Mononuclear cell (primary cell): ENCODE results near the gene SCFD2. TPM values are rescaled to one million over a fixed set of nuclear protein-coding genes. Genes with fewer than 3 reads are reported as not detected.

ENCODE experiments used
- H3K27me3 ChIP-seq: 2 replicates; pipeline ENCODE4 v1.6.0; 2011; ENCODE audit warnings: low read length, control low read depth; ENCODE audit not compliant: insufficient read depth
- H3K4me1 ChIP-seq: 2 replicates; pipeline ENCODE4 v1.5.1; 2011; ENCODE audit warnings: mild to moderate bottlenecking, low read length, control low read depth; ENCODE audit not compliant: insufficient read depth
- H3K4me3 ChIP-seq: 2 replicates; pipeline ENCODE4 v1.5.1; 2011; ENCODE audit warnings: mild to moderate bottlenecking, low read length, moderate library complexity
- H3K9me3 ChIP-seq: 2 replicates; pipeline ENCODE4 v1.5.1; 2011; ENCODE audit warnings: low read depth, mild to moderate bottlenecking, control low read depth, low read length
- total RNA-seq: library from RNA; depleted of rRNA; stranded (reverse); fragments of >200 nt; gene quantifications from one replicate; pipeline ENCODE4 v1.2.3, GENCODE V29; 2012

SCFD2 gene
- total RNA-seq, 1 donor = 20.6 TPM

DNA sequence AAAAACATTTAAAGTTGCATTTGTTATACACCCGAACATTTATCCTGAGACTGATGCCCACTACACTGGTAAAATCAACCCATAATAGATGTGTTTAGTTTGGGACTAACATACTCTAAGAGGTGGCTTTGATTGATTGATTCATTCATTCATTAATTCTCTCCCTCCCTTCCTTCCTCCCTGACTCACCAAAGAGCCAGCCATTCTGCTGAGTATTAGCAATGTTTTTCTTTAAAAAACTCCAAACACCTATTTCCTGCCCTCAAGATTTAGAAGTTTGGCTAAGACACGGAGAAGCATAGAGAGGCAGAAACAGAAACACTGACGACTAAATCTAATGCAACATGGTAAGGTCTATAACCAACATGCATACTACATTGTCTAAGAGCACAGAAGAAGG lies 414.8 kb downstream of the SCFD2 start:
- H3K27me3 ChIP-seq = no peaks in the 10 kb centered on the region
- H3K4me1 ChIP-seq = no peaks in the 10 kb centered on the region
- no peaks in the 10 kb centered on the region for H3K9me3 ChIP-seq
- H3K4me3 ChIP-seq = no peak overlapping the region

DNA sequence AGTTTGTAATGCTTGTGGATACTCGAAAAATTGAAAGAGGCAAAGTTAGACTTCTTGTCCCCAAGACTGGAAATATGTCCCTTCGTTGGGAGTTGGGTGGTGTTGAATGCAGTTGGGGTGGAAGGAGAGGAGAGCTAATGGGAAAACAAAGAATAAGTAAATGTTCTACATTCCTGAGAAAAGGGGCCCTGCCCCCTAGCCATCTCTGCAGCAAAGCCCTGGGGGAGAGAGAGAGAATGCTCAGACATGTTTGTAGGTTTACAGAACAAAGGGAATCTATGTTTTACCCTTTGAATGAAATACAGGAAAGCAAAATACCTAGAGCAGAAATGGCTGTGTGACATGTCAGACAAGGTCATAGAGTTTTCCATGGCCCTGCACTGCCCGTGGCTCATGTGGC lies 415.6 kb downstream of the SCFD2 start:
- Histone ChIP-seq H3K4me3 (no peak overlapping the region), H3K4me1 (no peaks in the 10 kb centered on the region), H3K27me3 (no peaks in the 10 kb centered on the region), H3K9me3 (no peaks in the 10 kb centered on the region)

- no peaks in the 10 kb centered on the region for H3K27me3 ChIP-seq
- no peak overlapping the region for H3K4me3 ChIP-seq
- H3K4me1 ChIP-seq = no peaks in the 10 kb centered on the region
- H3K9me3 ChIP-seq = no peaks in the 10 kb centered on the region
Measured at GRCh38 chr4:52949336-52949735, 416.5 kb downstream of the SCFD2 start.

DNA sequence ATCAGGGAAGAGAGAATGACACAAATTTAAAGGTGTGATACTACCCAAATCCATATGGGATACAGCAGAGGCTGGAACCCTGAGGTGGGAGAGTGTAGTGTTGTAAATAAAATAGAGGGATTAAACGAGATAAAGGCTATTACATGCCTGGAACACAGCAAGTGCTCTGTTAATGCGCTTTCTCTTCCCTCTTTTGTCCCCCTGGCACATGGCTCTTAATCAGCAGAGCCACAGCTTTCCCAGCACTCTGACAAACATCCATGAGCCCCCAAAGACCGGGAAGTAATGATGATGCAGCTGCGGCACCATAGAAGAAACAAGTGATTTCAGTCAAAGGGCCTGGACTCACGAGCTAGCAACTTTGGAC lies 417.8 kb downstream of the SCFD2 start:
- Histone ChIP-seq H3K4me1 (no peaks in the 10 kb centered on the region), H3K9me3 (no peaks in the 10 kb centered on the region), H3K4me3 (no peak overlapping the region), H3K27me3 (no peaks in the 10 kb centered on the region)

- Histone ChIP-seq H3K27me3 (no peaks in the 10 kb centered on the region), H3K4me1 (no peaks in the 10 kb centered on the region), H3K4me3 (no peak overlapping the region), H3K9me3 (no peaks in the 10 kb centered on the region)
Measured at GRCh38 chr4:52947401-52948056, 418.3 kb downstream of the SCFD2 start.

- Histone ChIP-seq H3K27me3 (no peaks in the 10 kb centered on the region), H3K4me3 (no peak overlapping the region), H3K9me3 (no peaks in the 10 kb centered on the region), H3K4me1 (no peaks in the 10 kb centered on the region)
Measured at GRCh38 chr4:52946855-52947254, 419.0 kb downstream of the SCFD2 start.

GRCh38 chr4:52945982-52946381 lies 419.9 kb downstream of the SCFD2 start:
- no peaks in the 10 kb centered on the region for H3K9me3 ChIP-seq
- no peaks in the 10 kb centered on the region for H3K4me1 ChIP-seq
- H3K27me3 ChIP-seq = no peaks in the 10 kb centered on the region
- H3K4me3 ChIP-seq = no peak overlapping the region

DNA sequence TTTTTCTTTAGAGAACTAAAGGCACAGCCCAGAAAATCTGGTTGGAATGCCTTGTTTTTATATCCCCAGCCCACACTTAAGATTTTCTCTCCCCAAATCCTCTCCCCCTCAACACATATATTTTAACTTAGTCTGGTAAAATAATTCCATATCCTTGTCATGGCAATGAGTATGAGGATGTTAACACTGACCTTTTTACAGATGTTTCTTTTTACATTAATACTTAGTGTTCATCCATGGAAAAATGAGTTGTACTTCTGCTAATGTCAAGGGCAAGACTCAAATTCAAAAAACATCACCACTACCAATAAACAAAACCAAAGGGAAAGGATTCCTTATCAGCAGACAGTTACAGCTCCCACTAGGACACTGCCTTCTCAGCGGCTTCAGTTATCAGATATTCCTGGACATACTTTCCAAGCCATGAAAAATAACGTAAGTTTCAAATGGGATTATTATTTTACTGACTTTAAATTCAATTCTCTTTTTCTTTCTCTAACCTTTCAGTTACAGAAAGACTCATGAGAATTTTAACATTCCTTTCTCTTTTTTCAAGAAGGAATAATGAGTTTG lies 420.4 kb downstream of the SCFD2 start:
- H3K4me3 ChIP-seq = no peak overlapping the region
- no peaks in the 10 kb centered on the region for H3K27me3 ChIP-seq
- H3K4me1 ChIP-seq = no peaks in the 10 kb centered on the region
- no peaks in the 10 kb centered on the region for H3K9me3 ChIP-seq

DNA sequence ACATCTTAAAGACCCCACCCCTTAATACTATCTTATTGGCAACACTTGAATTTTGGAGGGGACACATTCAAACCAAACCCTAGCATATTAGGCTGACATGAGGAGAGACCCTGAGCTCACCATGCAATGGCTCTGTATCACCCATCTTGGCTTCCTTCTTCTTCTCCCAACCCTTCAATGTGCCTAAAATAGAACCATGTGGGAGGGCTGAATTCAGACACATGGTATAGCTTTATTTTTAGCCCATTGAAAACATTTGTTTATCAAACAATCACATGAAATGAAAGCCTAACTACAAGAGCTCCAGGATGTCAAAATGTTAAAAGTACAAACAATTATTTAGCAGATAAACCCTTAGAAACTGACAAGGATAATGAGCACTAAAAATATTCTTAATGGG lies 422.2 kb downstream of the SCFD2 start:
- Histone ChIP-seq H3K4me1 (no peaks in the 10 kb centered on the region), H3K27me3 (no peaks in the 10 kb centered on the region), H3K9me3 (no peaks in the 10 kb centered on the region), H3K4me3 (no peak overlapping the region)

DNA sequence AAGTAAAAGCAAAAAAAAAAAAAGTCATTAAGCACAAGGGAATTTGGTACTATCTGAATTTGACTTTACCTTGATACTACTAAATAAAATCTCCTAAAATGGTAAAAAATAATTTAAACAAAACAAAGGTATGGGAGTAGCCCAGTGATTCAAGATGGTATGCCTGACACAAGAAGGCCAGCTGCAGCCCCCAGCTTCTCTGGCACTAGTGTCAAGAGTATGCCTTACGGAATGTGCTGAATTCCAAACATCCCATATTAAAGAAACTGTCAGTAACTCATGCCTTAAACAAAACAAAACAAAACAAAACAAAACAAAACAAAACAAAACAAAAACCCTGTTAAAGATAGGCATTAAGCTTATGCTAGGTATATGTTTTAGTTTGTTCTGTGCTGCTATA lies 422.9 kb downstream of the SCFD2 start:
- H3K27me3 ChIP-seq = no peaks in the 10 kb centered on the region
- H3K4me3 ChIP-seq = no peak overlapping the region
- H3K4me1 ChIP-seq = no peaks in the 10 kb centered on the region
- no peaks in the 10 kb centered on the region for H3K9me3 ChIP-seq

DNA sequence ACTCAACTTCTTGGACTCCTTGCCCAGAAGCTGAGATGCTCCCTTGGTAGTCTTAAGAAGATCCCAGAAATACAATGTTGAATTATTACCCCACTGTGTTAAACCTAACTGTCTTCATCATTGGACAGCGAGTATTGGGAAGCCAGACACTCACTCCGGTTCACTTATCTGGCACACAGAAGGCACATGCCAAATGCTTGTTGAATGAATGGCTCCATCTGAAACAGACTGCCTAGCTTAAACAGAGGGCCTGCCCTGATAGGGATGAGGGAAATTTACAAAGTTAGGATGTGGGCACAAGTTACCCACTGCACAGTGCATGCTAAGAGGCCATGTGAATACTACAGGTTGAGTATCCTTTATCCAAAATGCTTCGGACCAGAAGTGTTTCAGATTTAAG lies 424.4 kb downstream of the SCFD2 start:
- Histone ChIP-seq H3K9me3 (no peaks in the 10 kb centered on the region), H3K27me3 (no peaks in the 10 kb centered on the region), H3K4me3 (no peak overlapping the region), H3K4me1 (no peaks in the 10 kb centered on the region)

GRCh38 chr4:52939739-52940138 lies 426.1 kb downstream of the SCFD2 start:
- no peaks in the 10 kb centered on the region for H3K4me1 ChIP-seq
- H3K27me3 ChIP-seq = no peaks in the 10 kb centered on the region
- H3K9me3 ChIP-seq = no peaks in the 10 kb centered on the region
- no peak overlapping the region for H3K4me3 ChIP-seq

- Histone ChIP-seq H3K9me3 (no peaks in the 10 kb centered on the region), H3K4me1 (no peaks in the 10 kb centered on the region), H3K4me3 (no peak overlapping the region), H3K27me3 (no peaks in the 10 kb centered on the region)
Measured at GRCh38 chr4:52939325-52939724, 426.5 kb downstream of the SCFD2 start.

GRCh38 chr4:52937829-52938228 lies 428.0 kb downstream of the SCFD2 start:
- no peaks in the 10 kb centered on the region for H3K9me3 ChIP-seq
- no peaks in the 10 kb centered on the region for H3K27me3 ChIP-seq
- no peak overlapping the region for H3K4me3 ChIP-seq
- no peaks in the 10 kb centered on the region for H3K4me1 ChIP-seq

- no peaks in the 10 kb centered on the region for H3K9me3 ChIP-seq
- no peak overlapping the region for H3K4me3 ChIP-seq
- no peaks in the 10 kb centered on the region for H3K27me3 ChIP-seq
- H3K4me1 ChIP-seq = no peaks in the 10 kb centered on the region
Measured at GRCh38 chr4:52936729-52937128, 429.1 kb downstream of the SCFD2 start.

GRCh38 chr4:52935317-52935716 lies 430.5 kb downstream of the SCFD2 start:
- H3K4me1 ChIP-seq = no peaks in the 10 kb centered on the region
- H3K9me3 ChIP-seq = no peaks in the 10 kb centered on the region
- no peaks in the 10 kb centered on the region for H3K27me3 ChIP-seq

More at GRCh38 chr4:52935317-52935716, 430.5 kb downstream of the SCFD2 start:
- no peak overlapping the region for H3K4me3 ChIP-seq
